ENCODE results near the gene ZNF276. TPM values are rescaled to one million over a fixed set of nuclear protein-coding genes. Genes with fewer than 3 reads are reported as not detected.
A peak's percentile ranks its signal among the peaks of the same experiment; 100 is the strongest.

The ZNF276 gene
- polyA plus RNA-seq, 3 donors, result 2.2 to 54.5 (median 3.2) TPM

- H3K4me1 Mint-ChIP-seq, result peaks cover 13% of the 10 kb centered on the region
- WGBS (ENCODE audit: insufficient coverage), result under 1% methylated on average over 30 of the region's 30 CpGs
- H3K4me1 ChIP-seq (ENCODE audit: control insufficient read depth in 1 of 2, insufficient read depth in 2 of 2, low read length in 2 of 2), result peaks cover 20 to 32% of the 10 kb centered on the region in 2 donors
- H3K9me3 Mint-ChIP-seq, result no peaks in the 10 kb centered on the region
- peaks cover 11 to 14% of the 10 kb centered on the region in 2 donors for H3K36me3 Mint-ChIP-seq
- peak overlapping the region; percentile 96 for H3K4me2 ChIP-seq (replicated peaks; ENCODE audit: extremely low read depth, low read length, poor library complexity, severe bottlenecking)
- H3K9ac ChIP-seq (ENCODE audit: insufficient read depth, low read length, poor library complexity, severe bottlenecking), result peak overlapping the region; percentile 72
- H3K4me3 ChIP-seq (replicated peaks in 1 of 3; ENCODE audit: low read depth in 2 of 3, low read length in 3 of 3), result peak overlapping the region; percentile 69 to 82 (median 75)
- no peaks in the 10 kb centered on the region for H3K9me3 ChIP-seq (replicated peaks in 1 of 2; ENCODE audit: control insufficient read depth in 1 of 2, insufficient read depth in 1 of 2, low read length in 2 of 2)
- peak; percentile 98 to 99 (median 99) for DNase-seq
- H3K79me2 ChIP-seq (ENCODE audit: insufficient read depth, low read length), result peaks cover 4% of the 10 kb centered on the region
- no peaks in the 10 kb centered on the region for H3K27me3 ChIP-seq (ENCODE audit: control insufficient read depth in 2 of 2, insufficient read depth in 2 of 2, low read length in 2 of 2)
- peak; percentile 87 for TF ChIP-seq CTCF (IDR thresholded peaks at IDR 0.05)
- peak overlapping the region; percentile 50 to 69 for H3K27ac ChIP-seq (ENCODE audit: low read depth in 1 of 2, low read length in 2 of 2)
- intact Hi-C loops (cut with micrococcal nuclease), result loop anchor here (2.0 to 5.0 kb wide), 2 partner anchors 161 to 172 kb away; partner anchors contain the start of gene TCF25 (in 1 of the 2)
- H3K27ac Mint-ChIP-seq, result peak overlapping the region in 6 of 7 donors; percentile 74 to 92 (median 83)
- peak overlapping the region; percentile 78 to 85 for H3K4me3 Mint-ChIP-seq
- H3K36me3 ChIP-seq (replicated peaks in 1 of 2; ENCODE audit: control insufficient read depth in 1 of 2, insufficient read depth in 2 of 2, low read length in 2 of 2), result peaks cover 12 to 14% of the 10 kb centered on the region in 2 donors
- peaks cover 8 to 15% (median 11%) of the 10 kb centered on the region in 3 donors for H3K27me3 Mint-ChIP-seq (ENCODE audit: low read depth in 3 of 3)
- peak overlapping the region; percentile 43 for H2AFZ ChIP-seq (ENCODE audit: insufficient read depth, low read depth, low read length, poor library complexity, severe bottlenecking)
- peaks cover 42% of the 10 kb centered on the region for H4K20me1 ChIP-seq (ENCODE audit: insufficient read depth, low read length)
Observed at GRCh38 chr16:89700100-89700648, 21.2 kb upstream of the ZNF276 start.

- H3K9me3 Mint-ChIP-seq, result no peaks in the 10 kb centered on the region
- peaks cover 5 to 8% of the 10 kb centered on the region in 2 donors for H3K36me3 Mint-ChIP-seq
- H3K9ac ChIP-seq (ENCODE audit: insufficient read depth, low read length, poor library complexity, severe bottlenecking), result peak overlapping the region; percentile 72
Observed at GRCh38 chr16:89700649-89701424, 20.5 kb upstream of the ZNF276 start.

More at GRCh38 chr16:89700649-89701424, 20.5 kb upstream of the ZNF276 start:
- peak overlapping the region; percentile 69 to 82 (median 75) for H3K4me3 ChIP-seq (replicated peaks in 1 of 3; ENCODE audit: low read depth in 2 of 3, low read length in 3 of 3)
- 1% methylated on average over 77 of the region's 78 CpGs for WGBS (ENCODE audit: insufficient coverage)
- Mint-ChIP-seq H3K4me3 (peak overlapping the region; percentile 78 to 85), H3K27me3 (ENCODE audit: low read depth in 3 of 3) (peaks cover 12 to 13% (median 13%) of the 10 kb centered on the region in 3 donors), H3K4me1 (peaks cover 14% of the 10 kb centered on the region), H3K27ac (peak overlapping the region in 6 of 7 donors; percentile 46 to 92 (median 87))
- peaks cover 4% of the 10 kb centered on the region for H3K79me2 ChIP-seq (ENCODE audit: insufficient read depth, low read length)
- H2AFZ ChIP-seq (ENCODE audit: insufficient read depth, low read depth, low read length, poor library complexity, severe bottlenecking), result peak overlapping the region; percentile 83
- intact Hi-C loops (cut with micrococcal nuclease), result loop anchor here (2.0 to 5.0 kb wide), 2 partner anchors 160 to 171 kb away; partner anchors contain the start of gene TCF25 (in 1 of the 2)
- H3K36me3 ChIP-seq (replicated peaks in 1 of 2; ENCODE audit: control insufficient read depth in 1 of 2, insufficient read depth in 2 of 2, low read length in 2 of 2), result peaks cover 6 to 10% of the 10 kb centered on the region in 2 donors
- no peaks in the 10 kb centered on the region for H3K9me3 ChIP-seq (replicated peaks in 1 of 2; ENCODE audit: control insufficient read depth in 1 of 2, insufficient read depth in 1 of 2, low read length in 2 of 2)
- peak; percentile 13 for TF ChIP-seq CTCF (IDR thresholded peaks at IDR 0.05)
- peak overlapping the region; percentile 66 to 69 for H3K27ac ChIP-seq (ENCODE audit: low read depth in 1 of 2, low read length in 2 of 2)
- H3K27me3 ChIP-seq (ENCODE audit: control insufficient read depth in 2 of 2, insufficient read depth in 2 of 2, low read length in 2 of 2), result no peaks in the 10 kb centered on the region
- H3K4me1 ChIP-seq (ENCODE audit: control insufficient read depth in 1 of 2, insufficient read depth in 2 of 2, low read length in 2 of 2), result peaks cover 20 to 34% of the 10 kb centered on the region in 2 donors
- H4K20me1 ChIP-seq (ENCODE audit: insufficient read depth, low read length), result peaks cover 42% of the 10 kb centered on the region
- H3K4me2 ChIP-seq (replicated peaks; ENCODE audit: extremely low read depth, low read length, poor library complexity, severe bottlenecking), result peak overlapping the region; percentile 96
- DNase-seq, result peak in 1 of 3 donors; percentile 37

Data from CD14-positive monocyte (primary cell).